ENCODE results near the gene SLC44A3. TPM values are rescaled to one million over a fixed set of nuclear protein-coding genes. Genes with fewer than 3 reads are reported as not detected.
A peak's percentile ranks its signal among the peaks of the same experiment; 100 is the strongest.

SLC44A3 gene
- total RNA-seq, 4 donors from 2014 or later, result 4.0 to 6.7 (median 5.4) TPM

DNA sequence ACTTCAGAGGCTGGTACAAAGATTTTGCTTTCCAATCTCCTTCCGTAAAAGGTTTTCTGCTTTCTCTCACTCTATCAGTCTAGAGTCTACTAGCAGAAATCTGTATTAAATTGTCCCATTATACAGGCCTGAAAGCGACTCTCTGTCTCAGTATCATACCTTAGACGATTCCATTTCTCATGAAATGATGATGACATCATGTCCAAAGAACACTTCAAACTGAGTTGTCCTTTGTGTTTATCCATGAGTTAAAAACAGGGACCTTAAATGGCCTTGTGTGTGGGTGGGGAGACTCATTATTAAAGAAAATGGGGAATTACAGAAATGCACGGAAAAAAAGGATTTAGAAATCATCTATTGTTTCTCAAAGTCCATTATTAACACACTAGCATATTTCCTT is 21.0 kb upstream of the SLC44A3 start:
- H3K4me3 ChIP-seq (replicated peaks in 1 of 3), result no peak overlapping the region
- TF ChIP-seq POLR2A (IDR thresholded peaks at IDR 0.05), result no peak
- TF ChIP-seq, protein P1, sequence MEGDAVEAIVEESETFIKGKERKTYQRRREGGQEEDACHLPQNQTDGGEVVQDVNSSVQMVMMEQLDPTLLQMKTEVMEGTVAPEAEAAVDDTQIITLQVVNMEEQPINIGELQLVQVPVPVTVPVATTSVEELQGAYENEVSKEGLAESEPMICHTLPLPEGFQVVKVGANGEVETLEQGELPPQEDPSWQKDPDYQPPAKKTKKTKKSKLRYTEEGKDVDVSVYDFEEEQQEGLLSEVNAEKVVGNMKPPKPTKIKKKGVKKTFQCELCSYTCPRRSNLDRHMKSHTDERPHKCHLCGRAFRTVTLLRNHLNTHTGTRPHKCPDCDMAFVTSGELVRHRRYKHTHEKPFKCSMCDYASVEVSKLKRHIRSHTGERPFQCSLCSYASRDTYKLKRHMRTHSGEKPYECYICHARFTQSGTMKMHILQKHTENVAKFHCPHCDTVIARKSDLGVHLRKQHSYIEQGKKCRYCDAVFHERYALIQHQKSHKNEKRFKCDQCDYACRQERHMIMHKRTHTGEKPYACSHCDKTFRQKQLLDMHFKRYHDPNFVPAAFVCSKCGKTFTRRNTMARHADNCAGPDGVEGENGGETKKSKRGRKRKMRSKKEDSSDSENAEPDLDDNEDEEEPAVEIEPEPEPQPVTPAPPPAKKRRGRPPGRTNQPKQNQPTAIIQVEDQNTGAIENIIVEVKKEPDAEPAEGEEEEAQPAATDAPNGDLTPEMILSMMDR (IDR thresholded peaks at IDR 0.05), result no peak
- DNase-seq, result no peak
- peak overlapping the region in 2 of 3 donors; percentile 4 to 53 for H3K27ac ChIP-seq
- no peaks in the 10 kb centered on the region for H3K36me3 ChIP-seq
- no peaks in the 10 kb centered on the region for H3K9me3 ChIP-seq
- peaks cover 20 to 46% of the 10 kb centered on the region in 2 donors for H3K4me1 ChIP-seq
- WGBS, 2 donors, result 77 to 84% methylated on average over 4 of the region's 4 CpGs
- H3K27me3 ChIP-seq, result no peaks in the 10 kb centered on the region
- intact Hi-C loops (cut with DNase I), result no loop called here

DNA sequence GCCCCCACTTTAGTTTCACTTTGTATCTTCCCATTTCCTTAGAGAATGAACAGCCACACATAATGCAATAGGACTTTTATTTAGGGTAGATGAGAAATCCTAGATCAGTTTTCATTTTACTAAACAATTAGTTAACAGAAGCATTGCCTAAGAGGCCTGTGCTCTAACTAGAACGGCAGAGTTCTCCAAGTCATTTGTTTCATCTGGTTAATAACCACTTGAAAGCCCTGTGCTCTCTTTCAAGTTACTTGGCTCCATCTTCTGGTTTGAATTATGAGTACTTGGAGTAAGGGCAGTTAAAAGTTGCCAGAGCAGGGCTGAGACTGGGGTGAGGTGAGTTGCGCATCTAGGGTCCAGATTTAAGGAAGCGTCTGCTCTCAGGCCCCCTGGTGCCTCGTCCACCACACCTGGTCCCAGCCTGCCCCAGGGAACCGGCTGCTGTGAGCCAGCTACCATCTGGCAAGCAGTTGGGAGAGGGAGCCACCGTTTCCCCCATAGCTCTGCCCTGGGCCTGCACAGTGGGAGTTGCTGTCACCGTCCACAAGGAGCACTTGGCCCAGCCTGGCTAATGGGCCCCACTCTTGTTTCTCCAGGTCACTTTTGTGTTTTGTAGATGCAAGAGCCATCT is 18.1 kb upstream of the SLC44A3 start:
- H3K4me3 ChIP-seq (replicated peaks in 1 of 3), result no peak overlapping the region
- H3K36me3 ChIP-seq, result no peaks in the 10 kb centered on the region
- peak overlapping the region; percentile 45 to 85 (median 46) for H3K27ac ChIP-seq
- no peaks in the 10 kb centered on the region for H3K9me3 ChIP-seq
- 11 to 24% methylated on average over 7 of the region's 7 CpGs for WGBS, 2 donors
- H3K27me3 ChIP-seq, result no peaks in the 10 kb centered on the region
- intact Hi-C loops (cut with DNase I), result no loop called here
- DNase-seq, result peak; percentile 28 to 50
- peaks cover 20 to 46% of the 10 kb centered on the region in 2 donors for H3K4me1 ChIP-seq
- no peak for TF ChIP-seq POLR2A (IDR thresholded peaks at IDR 0.05)
- TF ChIP-seq, protein P1 (IDR thresholded peaks at IDR 0.05), result peak in 4 of 6 experiments; percentile 47 to 74 (median 62)

DNA sequence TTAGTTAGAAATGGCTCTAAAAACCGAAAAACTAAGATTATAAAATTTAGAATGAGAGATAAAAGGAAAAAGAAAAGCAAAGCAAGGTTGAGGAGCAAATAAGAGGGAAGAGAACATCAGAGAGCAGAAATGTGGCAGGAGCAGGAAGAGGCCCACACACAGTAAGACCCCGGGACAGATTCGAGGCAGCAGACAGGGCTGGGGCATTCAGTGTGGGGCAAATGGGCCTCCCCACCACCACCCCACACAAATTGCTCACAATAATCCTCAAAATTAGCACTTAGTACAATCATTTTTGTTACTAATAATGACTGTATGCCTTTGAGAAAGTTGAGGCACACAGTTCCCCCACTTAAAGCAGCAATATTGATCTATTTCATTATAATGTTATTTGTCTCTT is 17.1 kb upstream of the SLC44A3 start:
- H3K4me3 ChIP-seq (replicated peaks in 1 of 3), result no peak overlapping the region
- no peaks in the 10 kb centered on the region for H3K9me3 ChIP-seq
- H3K27ac ChIP-seq, result peak overlapping the region in 2 of 3 donors; percentile 46 to 85
- no peaks in the 10 kb centered on the region for H3K36me3 ChIP-seq
- peaks cover 20 to 36% of the 10 kb centered on the region in 2 donors for H3K4me1 ChIP-seq
- intact Hi-C loops (cut with DNase I), result no loop called here
- WGBS, 2 donors, result 88% methylated on average over 3 of the region's 3 CpGs
- TF ChIP-seq POLR2A (IDR thresholded peaks at IDR 0.05), result no peak
- TF ChIP-seq, protein P1 (IDR thresholded peaks at IDR 0.05), result no peak
- no peak for DNase-seq
- H3K27me3 ChIP-seq, result no peaks in the 10 kb centered on the region

DNA sequence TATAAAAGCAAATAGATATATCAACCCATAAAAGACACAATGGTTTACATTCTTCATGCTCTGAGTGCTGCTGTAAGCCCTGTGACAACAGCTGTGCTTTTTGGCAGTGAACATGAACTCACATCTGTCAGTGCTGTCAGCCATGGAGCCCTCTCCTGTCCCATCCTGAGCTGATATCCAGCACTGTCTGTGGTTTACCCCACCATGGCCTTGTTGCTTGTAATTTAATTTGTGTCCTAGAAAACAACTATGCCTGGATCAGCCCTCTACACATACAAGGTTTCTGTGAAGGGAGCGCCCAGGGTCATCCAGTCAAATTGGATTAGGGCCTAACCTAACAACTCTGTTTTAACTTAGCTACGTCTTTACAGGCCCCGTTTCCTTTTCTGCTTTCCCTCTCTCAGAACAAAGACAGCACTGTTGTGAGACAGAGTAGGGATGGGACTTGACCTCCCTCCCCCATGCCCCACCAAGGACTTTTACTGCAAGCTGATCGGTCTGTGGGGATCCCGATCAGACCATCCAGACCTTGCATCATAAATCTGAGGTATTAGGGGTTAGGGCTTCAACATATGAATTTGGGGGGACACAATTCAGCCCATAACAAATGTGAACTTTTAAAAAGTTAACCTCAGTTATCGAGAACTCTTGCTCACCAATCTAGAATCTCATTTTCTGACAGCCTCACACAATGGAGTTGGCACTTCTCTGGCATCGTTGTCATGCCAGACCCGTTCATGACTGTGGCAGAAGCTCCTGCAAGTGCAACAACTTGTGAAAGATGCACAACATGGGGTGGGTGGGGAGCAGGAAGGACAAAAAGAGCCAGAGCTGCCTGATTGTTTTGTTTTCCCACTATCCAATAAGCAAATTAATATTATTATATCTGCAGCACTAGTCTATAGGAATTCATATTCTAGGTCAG is 16.4 kb upstream of the SLC44A3 start:
- intact Hi-C loops (cut with DNase I), result no loop called here
- H3K9me3 ChIP-seq, result no peaks in the 10 kb centered on the region
- H3K4me1 ChIP-seq, result peaks cover 13 to 29% of the 10 kb centered on the region in 2 donors
- no peaks in the 10 kb centered on the region for H3K27me3 ChIP-seq
- no peaks in the 10 kb centered on the region for H3K36me3 ChIP-seq
- DNase-seq, result no peak
- no peak overlapping the region for H3K4me3 ChIP-seq (replicated peaks in 1 of 3)
- WGBS, 2 donors, result 83 to 84% methylated on average over 8 of the region's 8 CpGs
- TF ChIP-seq, protein P1 (IDR thresholded peaks at IDR 0.05), result no peak
- no peak for TF ChIP-seq POLR2A (IDR thresholded peaks at IDR 0.05)
- H3K27ac ChIP-seq, result peak overlapping the region in 1 of 3 donors; percentile 85

DNA sequence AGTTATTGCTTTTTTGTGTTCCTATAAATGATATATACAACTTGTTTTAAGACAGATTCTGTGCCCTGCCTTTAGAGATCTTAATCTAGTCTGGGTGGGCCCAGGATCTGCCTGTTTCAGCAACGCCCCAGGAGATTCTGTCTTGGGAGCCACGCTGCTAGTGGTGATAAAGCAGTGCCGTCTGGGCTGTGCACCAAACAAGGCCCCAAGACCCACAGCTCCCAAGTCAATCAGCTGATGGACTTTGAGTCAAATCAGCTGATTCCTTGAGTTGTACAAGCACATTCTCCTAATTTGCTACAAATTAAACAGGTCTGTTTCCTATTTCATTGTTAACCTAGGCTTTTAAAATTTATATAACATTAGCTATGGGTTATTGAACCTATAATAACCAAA is 15.7 kb upstream of the SLC44A3 start:
- no peak overlapping the region for H3K27ac ChIP-seq
- DNase-seq, result no peak
- H3K4me3 ChIP-seq (replicated peaks in 1 of 3), result no peak overlapping the region
- WGBS, 2 donors, result 85 to 90% methylated on average over 3 of the region's 3 CpGs
- peaks cover 7 to 23% of the 10 kb centered on the region in 2 donors for H3K4me1 ChIP-seq
- no peaks in the 10 kb centered on the region for H3K36me3 ChIP-seq
- H3K27me3 ChIP-seq, result no peaks in the 10 kb centered on the region
- H3K9me3 ChIP-seq, result no peaks in the 10 kb centered on the region
- intact Hi-C loops (cut with DNase I), result no loop called here
- TF ChIP-seq, protein P1 (IDR thresholded peaks at IDR 0.05), result no peak
- no peak for TF ChIP-seq POLR2A (IDR thresholded peaks at IDR 0.05)
